DMS114 treated with DMSO at 0.1 percent for 48 hours (cell line): ENCODE measurements around the gene RAB3B.
"Not testable (repeated sequence)": the region's sequence is repeated elsewhere in the genome, so short reads cannot be mapped to it uniquely, and the experiment has no call there.

Source experiments
- DNase-seq: peaks from one replicate; lab custom pipeline; 2025; ENCODE audit not compliant: unreplicated experiment; lab: John Stamatoyannopoulos, UW

RAB3B gene

DNA sequence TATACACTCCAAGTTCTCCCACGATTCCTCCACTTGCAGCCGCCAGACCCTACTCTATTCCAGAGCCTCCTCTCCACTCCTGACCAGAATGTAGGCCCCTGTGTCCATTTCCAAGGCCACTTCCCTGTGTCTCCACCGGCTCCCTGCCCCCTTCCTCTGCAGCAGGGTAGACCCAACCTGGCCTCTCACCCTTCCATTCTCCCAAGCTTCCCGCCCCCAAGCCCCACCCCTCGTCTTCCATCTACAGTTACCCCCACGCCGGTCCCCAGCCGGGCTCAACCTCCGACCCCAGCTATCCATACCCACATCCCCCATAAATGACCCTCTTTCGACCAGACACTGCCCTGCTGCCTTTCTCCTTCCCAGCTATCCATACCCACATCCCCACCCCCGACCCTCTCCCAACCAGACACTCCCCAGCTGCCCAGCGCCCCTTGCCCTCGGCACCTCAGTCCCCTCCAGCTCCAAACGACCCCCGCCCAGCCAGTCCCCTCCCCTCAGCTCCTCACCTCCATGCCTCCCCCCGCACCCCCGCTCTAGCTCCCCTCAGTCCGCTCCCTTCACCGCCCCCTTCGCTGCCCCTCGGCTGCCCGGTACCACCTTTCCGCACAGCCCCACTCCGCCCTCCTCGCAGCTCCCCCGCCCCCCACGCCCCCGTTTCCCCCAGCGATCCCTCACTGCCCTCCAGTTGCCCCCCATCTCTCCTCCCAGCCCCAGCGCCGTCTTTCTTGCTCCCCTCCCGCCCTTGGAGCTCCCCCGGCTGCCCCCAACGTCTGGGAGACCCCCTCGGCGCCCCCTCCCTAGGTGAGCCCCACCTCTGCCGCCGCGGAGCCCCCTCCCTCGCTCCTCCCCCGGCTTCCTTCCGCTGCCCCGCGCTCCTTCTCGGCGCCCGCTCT lies 670 bp downstream of the RAB3B start:
- DNase-seq: no peak

DNA sequence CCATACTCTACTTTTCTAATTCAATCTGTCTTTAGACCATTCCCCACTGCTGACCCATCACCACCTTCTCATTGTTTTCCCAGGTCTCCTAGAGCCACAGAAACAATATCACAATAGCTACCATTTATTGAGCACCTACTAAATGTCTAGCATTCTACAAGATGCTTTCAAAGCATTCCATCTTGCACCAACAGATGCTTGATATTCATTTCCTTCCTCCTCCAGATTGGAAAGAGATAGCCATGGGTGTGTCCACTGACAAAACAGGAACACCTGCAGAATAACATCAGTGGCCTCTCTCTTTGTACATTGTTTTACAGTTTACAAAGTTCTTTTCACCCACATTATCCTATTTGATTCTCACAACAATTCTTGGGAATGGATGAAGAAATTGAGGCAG lies 2.2 kb downstream of the RAB3B start:
- DNase-seq: no peak

DNA sequence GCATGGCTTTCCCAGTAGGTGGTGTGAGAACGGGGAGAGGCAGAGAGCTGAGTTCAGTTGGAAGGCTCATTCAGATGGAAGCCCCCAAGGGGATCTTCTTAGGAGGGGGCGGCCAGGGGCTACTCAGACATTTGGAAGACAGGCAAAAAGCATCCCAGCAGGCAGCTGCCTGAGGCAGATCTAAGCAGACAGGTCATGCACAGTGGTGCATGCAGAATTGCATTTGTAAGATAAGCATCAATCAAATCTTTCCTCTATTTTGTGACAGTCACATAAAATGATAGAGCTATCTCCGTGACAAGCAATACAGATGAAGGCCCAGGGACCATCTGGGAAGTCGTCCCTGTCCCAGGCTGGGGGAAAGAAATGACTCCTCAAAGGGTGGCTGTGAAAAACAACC lies 3.8 kb downstream of the RAB3B start:
- DNase-seq: no peak

DNA sequence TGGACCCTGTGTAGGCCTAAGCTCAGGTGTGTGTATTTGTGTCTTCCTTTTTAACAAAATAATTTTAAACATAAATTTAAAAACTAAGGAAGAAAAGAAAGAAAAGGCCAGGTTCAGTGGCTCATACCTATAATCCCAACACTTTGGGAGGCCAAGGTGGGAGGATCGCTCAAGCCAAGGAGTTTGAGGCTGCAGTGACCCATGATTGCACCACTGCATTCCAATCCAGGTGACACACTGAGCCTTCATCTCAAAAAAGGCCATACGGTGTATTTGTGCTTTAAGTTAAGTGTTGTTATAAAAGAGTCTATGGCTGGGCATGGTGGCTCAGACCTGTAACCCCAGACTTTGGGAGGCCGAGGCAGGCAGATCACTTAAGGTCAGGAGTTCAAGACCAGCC lies 8.3 kb downstream of the RAB3B start:
- DNase-seq: no peak

DNA sequence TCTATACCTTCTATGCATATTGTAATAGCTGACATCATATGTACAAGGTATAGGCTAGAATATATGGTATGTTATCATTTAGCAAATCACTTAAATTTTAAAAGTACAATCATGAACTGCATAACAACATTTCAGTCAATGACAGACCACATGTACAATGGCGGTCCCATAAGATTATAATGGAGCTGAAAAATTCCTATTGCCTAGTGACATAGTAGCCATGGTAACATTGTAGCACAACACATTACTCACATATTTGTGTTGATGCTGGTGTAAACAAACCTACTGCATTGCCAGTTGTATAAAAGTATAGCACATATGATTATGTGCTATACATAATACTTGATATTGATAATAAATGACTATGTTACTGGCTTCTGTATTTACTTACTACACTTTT lies 8.9 kb downstream of the RAB3B start:
- no peak for DNase-seq

DNA sequence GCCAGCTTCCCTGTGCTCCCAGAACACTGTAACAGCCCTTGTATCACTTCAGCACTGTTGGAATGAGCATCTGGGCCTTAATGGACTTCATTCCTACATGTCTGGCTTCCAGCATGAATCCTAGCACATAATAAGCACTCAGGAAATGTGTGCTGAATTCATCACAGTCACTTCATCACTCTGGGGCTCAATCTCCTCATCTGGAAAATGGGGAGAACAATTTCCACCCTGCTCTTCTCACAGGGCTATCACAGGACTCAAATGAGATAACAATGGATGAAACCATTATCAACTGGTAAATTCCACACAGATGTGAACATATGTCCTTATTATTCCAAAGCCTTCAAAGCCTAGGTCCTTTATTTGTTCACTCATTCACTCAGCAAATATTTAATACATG lies 12.4 kb downstream of the RAB3B start:
- DNase-seq: no peak

DNA sequence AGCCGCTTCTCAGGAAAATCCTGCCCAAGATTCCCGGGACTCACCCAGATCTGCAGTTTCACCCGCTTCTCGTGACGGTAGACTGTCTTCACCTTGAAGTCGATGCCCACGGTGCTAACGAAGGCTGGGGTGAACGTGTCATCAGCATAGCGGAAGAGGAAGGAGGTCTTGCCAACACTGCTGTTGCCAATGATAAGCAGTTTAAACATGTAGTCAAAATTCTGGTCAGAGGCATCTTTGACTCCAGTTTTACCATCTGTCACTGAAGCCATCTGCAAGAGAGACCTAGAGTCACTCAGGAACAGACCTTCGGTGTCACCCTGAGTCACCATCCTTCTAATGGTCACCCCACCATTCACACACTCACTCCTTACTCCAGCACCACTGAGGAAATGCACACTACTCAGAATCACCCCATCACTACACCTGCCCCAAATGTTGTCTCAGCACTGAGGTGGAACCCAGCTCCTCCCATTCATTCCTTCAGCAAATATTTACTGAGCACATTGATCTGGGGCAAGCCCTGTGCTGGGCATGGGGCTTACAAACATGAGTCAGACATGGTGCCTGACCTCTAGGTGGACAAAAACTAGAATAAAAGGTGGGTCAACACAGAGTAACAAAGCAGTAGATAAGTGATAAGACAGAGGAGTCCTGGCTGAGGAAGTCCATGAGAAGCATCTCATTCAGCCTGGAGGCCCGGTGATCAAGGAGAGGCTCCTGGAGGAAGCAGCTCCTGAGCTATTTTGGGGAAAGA lies 13.5 kb downstream of the RAB3B start:
- DNase-seq: no peak

DNA sequence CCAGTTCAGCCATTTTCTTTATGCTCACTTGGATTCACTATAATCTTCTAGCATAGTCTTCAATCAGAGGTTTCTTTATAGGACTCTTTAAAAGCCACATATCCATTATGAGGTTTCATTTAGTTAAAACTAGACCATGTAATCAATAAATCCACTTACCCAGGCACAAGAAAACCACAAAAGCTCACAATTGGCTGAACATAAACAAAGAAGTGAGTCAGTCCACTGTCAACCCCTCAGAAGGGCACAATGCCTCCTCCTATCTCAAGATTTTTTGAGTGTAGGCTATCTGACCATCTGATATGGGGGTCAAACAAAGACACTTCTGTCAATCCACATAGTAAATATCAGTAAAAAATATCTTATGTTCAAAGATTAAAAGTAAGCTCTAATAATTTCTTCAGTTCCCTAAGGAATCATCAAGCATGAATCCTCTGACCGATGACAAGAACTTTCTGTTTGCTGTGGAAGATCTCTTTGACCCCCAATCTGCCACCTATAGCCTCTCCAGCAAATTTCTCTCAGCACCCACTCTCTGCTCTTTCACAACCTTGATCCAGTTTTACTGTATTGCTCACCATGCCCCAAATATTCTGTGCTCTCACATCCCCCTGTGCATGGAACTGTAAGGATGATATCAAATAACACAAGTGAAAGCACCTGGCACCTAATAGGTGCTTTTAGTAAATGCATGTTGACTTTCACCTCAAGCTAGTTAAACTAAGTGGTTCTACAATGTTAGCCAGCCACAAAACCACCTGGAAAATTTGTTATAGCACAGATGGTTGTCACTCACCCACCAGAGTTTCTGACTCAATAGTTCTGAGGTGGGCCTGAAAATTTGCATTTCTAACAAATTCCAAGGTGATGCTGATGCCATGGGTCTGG lies 16.7 kb downstream of the RAB3B start:
- DNase-seq: no peak

DNA sequence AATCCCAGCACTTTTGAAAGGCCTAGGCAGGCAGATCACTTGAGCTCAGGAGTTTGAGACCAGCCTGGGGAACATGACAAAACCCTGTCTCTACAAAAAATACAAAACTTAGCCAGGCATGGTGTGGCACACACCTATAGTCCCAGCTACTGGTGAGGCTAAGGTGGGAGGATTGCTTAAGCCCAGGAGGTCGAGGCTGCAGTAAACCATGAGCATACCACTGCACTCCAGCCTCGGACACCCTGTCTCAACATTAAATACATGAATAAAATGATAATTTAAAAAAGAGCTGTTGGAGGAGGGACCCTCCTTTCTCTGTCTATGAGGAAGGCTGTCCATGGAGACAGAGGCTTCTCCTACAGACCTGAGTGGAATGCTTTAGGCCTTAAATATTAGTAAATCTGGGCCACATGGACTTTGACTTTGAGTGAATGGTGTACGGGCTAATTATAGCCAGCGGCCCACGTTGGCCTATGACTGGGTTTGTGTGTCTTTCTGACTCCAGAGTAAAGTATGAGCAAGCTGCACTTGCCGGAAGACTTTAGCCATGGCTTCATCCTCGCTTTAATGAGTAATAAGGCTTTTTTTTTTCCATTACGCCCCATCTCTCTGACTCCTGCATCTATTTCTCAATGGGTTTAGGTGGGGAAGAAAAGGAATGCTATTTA lies 21.3 kb downstream of the RAB3B start:
- no peak for DNase-seq

DNA sequence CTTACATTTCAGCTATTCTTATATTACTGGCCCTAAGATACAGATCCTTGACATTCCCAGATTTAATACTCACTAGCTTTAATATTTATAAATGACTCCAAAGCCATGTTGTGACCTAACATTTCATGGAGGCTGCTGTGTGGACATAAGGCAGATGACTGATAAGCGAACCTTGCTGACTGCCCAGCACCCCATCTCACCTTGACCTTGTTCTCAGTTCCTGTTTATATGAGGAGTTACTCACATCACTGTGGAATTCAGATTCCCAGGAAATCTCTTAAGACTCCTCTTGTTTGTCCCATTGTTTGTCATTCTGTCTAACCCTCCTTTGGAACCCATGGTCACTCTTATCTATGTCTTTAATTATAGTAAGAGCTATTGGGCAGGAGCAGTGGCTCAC lies 21.9 kb downstream of the RAB3B start:
- DNase-seq: no peak

DNA sequence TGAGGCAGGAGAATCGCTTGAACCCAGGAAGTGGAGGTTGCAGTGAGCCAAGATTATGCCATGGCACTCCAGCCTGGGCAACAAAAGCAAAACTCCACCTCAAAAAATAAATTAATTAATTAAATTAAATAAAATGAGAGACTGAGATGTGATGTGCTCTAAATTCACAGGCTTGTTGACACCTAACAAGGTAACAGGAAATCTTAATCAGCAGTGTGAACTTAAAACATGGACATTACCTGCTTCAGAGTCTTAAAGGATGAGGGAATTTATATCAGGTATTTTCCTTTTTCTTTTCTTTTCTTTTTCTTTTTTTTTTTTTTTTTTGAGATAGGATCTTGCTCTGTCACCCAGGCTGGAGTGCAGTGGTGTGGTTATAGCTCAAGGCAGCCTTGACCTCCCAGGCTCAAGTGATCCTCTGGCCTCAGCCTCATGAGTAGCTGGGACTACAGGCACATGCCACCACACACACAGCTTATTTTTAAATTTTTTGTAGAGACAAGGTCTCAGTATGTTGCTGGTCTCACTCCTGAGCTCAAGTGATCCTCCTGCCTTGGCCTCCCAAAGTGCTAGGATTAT lies 23.2 kb downstream of the RAB3B start:
- not testable (repeated sequence) for DNase-seq

DNA sequence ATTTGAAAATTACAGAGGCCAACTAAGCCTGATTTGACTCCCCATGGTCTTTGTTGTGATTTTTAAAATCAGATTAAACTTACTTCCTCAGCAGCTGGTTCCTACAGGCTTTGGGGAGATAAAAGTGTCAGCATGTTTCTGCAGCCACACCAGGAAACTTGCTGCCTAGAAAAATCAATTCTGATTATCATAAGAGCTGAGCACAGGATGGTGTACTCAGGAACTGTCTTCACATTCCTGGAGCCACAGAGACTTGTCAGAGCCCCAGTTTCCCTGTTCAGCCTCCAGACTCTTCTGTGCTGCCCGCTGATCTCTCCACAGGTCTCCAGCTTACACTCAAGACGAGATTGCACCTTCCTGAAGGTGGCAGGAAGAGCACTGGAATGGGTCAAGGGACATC lies 23.9 kb downstream of the RAB3B start:
- no peak for DNase-seq

DNA sequence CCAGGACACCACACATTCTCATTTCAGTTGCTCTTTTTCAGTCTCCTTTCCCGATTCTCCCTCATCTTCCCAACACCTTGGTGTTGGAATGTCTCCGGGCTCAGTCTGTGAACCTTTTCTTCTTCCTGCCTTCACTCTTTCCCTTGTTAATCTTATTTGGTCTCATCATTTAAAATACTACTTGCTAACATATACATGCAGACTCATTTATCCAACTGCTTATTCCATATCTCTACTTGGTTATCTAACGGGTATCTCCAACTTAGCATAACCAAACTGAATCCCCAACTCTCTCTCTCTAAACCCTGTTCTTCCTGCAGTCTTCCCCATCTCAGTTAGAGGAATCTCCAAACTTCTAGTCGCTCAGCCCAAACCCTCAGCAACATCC lies 26.2 kb downstream of the RAB3B start:
- no peak for DNase-seq

DNA sequence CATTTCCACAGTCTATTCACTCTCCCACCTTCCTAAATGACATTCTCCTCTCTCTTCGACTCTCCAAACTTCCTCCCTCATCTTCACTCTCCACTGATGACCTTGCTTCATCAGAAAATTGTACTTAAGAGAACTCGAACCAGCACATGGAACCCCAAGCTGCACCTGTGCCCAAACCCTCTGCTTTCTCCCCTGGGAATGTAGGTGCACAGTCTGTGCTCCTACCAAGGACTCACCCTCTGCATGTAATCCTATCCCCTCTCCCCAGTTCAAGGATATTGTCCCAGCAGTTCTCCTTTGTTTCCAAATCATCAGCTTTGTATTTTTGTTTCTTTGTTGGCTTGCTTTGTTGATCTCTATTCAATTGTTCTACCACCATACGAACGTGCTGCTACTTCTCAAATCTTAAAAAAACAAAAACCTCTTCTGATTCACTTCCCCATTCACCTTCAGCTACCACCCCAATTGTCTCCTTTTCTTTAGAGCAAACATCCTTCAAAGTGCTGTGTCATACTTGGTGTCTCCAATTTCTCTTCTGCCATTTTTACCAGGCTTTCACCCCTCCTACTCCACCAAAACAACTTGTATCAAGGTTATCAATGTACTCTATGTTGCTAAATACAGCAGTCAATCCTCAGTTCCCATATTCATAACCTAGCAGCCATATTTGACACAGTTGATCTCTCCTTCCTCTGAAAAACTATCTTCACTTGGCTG lies 26.8 kb downstream of the RAB3B start:
- no peak for DNase-seq

DNA sequence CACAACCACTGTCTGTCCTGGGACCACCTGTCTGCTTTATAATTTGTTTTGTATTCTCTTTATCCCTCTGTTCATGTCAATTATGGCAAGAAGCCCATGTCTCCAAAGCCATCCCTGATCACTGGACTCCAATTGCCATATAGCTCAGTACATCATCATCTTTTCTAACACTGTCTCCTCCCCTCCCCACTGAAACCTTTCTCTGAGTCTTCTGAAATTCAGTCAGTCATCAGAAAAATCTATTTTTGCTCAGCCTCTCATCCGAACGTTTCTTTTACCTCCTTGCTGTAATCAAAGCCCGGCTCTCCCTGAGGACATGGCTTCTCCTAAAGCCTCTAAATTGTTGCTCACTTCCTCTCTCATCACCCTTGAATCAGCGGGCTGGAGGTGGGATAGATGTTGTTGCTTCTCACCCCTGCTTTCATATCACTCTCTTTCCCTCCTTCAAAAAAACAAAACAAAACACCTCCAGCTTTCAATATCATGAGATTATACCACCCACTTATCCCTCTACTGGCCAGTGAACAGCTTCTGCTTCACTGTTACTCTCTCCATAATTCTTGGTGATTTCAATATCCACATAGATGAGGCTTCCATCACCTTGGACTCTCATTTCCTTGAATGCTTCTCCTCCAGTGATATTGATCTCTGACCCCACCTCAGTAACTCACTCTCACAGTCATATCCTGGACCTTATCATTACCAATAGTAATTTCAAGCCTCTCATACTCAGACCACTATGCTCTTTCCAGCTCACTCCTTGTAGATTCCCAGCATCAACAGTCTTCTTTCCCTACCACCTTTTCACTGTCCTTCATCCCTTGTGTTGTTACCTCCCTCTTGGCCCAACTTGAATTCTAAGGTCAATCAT lies 27.8 kb downstream of the RAB3B start:
- no peak for DNase-seq

DNA sequence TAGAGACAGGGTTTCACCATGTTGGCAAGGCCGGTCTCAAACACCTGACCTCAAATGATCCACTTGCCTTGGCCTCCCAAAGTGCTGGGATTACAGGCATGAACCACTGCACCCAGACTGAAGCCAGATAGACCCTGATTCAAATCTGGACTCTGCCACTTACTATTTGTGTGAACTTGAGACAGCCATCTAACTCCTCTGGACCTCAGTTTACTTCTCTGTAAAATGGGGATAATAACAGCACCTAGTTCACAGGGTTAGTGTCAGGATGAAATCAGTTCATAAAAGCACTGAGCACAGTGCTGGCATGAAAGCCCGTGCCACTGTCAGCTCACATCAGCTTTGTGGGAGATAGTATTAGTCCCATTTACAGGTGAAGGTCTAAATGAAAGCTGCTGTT lies 28.5 kb downstream of the RAB3B start:
- no peak for DNase-seq

DNA sequence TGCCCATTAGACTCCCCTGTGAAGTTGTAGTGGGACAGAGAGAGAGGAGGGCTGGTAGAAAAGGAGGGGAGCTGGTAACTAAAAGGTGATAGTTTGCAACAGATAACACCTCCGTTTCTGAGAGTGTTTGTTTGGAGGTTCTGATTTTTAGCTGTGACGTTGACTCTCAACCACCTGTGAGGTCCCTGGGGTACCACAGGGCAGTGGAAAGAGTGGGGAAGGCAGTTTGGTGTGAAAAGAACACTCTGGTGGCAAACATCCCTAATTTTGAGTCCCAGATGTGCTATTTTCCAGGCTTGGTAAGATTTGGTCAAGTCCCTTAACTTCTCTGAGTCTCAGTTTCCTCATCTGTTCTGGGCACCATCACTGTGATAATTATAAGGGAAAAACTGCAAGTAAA lies 29.3 kb downstream of the RAB3B start:
- DNase-seq: no peak

DNA sequence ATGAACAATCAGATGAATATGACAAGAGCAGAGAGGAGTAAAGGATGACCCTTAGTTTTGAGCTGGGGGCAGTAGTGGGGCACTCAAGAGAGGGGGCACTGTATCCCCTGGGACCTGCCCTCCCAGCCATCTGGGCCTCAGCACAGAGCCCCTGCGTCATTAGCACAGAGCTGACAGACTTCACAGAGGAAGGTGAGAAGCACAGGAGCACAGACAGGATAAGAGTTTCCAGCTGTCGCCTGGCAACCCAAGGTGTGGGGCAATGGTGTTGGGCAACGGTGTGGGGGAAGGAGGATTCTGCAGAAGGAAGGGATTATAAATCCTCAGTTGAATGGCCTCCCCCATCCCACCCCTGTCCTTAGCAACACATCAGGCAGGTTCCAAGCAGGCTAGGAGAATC lies 30.2 kb downstream of the RAB3B start:
- no peak for DNase-seq

DNA sequence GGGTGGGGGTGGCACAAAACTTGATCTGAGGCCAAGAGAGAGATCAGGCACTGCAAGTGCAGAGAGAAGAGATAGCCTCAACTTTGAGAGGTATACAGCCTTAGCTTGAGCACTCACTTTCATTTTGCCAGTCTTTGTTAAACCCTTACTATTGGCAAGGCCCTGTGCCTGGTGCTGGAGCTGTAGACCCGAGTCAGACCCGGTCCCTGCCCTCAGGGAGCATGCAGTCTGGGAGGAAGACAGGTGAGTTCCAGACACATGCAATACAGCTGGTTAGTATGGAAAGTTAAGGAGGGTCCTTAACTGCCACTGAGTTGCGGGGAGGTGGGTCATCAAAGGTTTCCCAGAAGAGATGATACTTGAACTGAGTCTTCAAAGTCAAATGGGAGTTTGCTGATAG lies 31.7 kb downstream of the RAB3B start:
- no peak for DNase-seq
